GM19238 (cell line): ENCODE data around the gene OR1L1.

Experiments
- DNase-seq: peaks from one replicate; pipeline ENCODE4 v3.0.0; 2011; ENCODE audit warnings: low spot score; ENCODE audit not compliant: insufficient read length

The OR1L1 gene

GRCh38 chr9:122661416-122661815, at the start of gene OR1L1:
TSS of gene OR1L1 (plus strand) at chr9:122661716. CDS start at chr9:122661716, 0 bp downstream.
- no peak for DNase-seq

- no peak for DNase-seq
These were observed 47.2 kb upstream of the OR1L1 start, which contains the start of gene OR1Q1 for GRCh38 chr9:122614362-122614761. TSS of gene OR1Q1 (plus strand) at chr9:122614738. CDS start at chr9:122614738, 0 bp downstream.

GRCh38 chr9:122619996-122620395, 41.5 kb upstream of the OR1L1 start:
- DNase-seq = no peak

- DNase-seq = no peak
These were observed 19.3 kb upstream of the OR1L1 start for GRCh38 chr9:122642226-122642625.

- DNase-seq = no peak
These were observed 5.1 kb upstream of the OR1L1 start for GRCh38 chr9:122656378-122656777.

GRCh38 chr9:122657527-122657926, 4.0 kb upstream of the OR1L1 start, which contains the start of gene OR1B1:
TSS of gene OR1B1 (minus strand) at chr9:122657627.
- no peak for DNase-seq

GRCh38 chr9:122672481-122672880, 11.0 kb downstream of the OR1L1 start:
- no peak for DNase-seq

- DNase-seq = no peak
These were observed 23.3 kb downstream of the OR1L1 start for GRCh38 chr9:122684851-122685250.

- DNase-seq = no peak
These were observed 34.2 kb downstream of the OR1L1 start for GRCh38 chr9:122695696-122696095.
